PC-9 (cell line): ENCODE data around the gene CCDC107. TPM values are rescaled to one million over a fixed set of nuclear protein-coding genes. Genes with fewer than 3 reads are reported as not detected.
A peak's percentile ranks its signal among the peaks of the same experiment; 100 is the strongest.

Experiments used
- BruUV-seq: library from RNA; stranded (reverse); fragments of 400-500 nt; replicated peaks from 2 replicates; lab custom pipeline; 2021; lab: Mats Ljungman, UMichigan
- CTCF ChIA-PET: fragments of 300-600 bp; sonication (Branson Sonifier 250); formaldehyde crosslinking; loops from one replicate; lab custom pipeline; 2022; ENCODE audit warnings: antibody characterized with exemption; lab: Charles Lee
- POLR2A ChIA-PET: fragments of 300-600 bp; sonication (Branson Sonifier 250); formaldehyde crosslinking; loops from one replicate; lab custom pipeline; 2022; ENCODE audit warnings: antibody characterized with exemption; ENCODE audit not compliant: unreplicated experiment; lab: Charles Lee
- DNase-seq, 2 experiments: peaks; one replicate each; pipeline versions ENCODE4 v3.0.0 to v3.0.0-alpha.2; 2015 to 2022; ENCODE audit warnings: mixed read lengths in 1 of 2
- H2AFZ ChIP-seq: fragments of 200-600 bp; sonication (generic); 2 replicates; pipeline ENCODE4 v1.8.1; 2017; ENCODE audit warnings: antibody characterized with exemption
- H3F3A ChIP-seq: fragments of 200-600 bp; sonication (generic); 2 replicates; pipeline ENCODE4 v1.8.1; 2017; ENCODE audit warnings: antibody characterized with exemption, mild to moderate bottlenecking, low read depth; ENCODE audit not compliant: insufficient read depth
- H3K27ac ChIP-seq: fragments of 200-600 bp; sonication (generic); 2 replicates; pipeline ENCODE4 v1.6.1; 2016; ENCODE audit warnings: mixed run types
- H3K27me3 ChIP-seq: fragments of 200-600 bp; sonication (generic); 2 replicates; pipeline ENCODE4 v1.6.1; 2016; ENCODE audit warnings: low read depth, mixed run types; ENCODE audit not compliant: insufficient read depth
- H3K36me3 ChIP-seq: fragments of 200-600 bp; sonication (generic); 2 replicates; pipeline ENCODE4 v1.6.1; 2016; ENCODE audit warnings: low read depth, mixed run types
- H3K4me1 ChIP-seq: fragments of 200-600 bp; sonication (generic); replicated peaks from 2 replicates; pipeline ENCODE4 v1.6.1; 2016; ENCODE audit warnings: mixed run types; ENCODE audit not compliant: insufficient read depth
- H3K4me2 ChIP-seq: fragments of 200-600 bp; sonication (generic); 2 replicates; pipeline ENCODE4 v1.6.1; 2017; ENCODE audit warnings: mixed run types
- H3K4me3 ChIP-seq: fragments of 200-600 bp; sonication (generic); 2 replicates; pipeline ENCODE4 v1.6.1; 2016; ENCODE audit warnings: mixed run types
- H3K79me2 ChIP-seq: fragments of 200-600 bp; sonication (generic); 2 replicates; pipeline ENCODE4 v1.6.1; 2017; ENCODE audit warnings: low read depth, mixed run types
- H3K9me2 ChIP-seq: fragments of 200-600 bp; sonication (generic); 2 replicates; pipeline ENCODE4 v1.8.1; 2017; ENCODE audit warnings: mild to moderate bottlenecking; ENCODE audit not compliant: insufficient read depth
- H3K9me3 ChIP-seq: fragments of 200-600 bp; sonication (generic); 2 replicates; pipeline ENCODE4 v1.8.1; 2016; ENCODE audit warnings: low read depth; ENCODE audit not compliant: insufficient read depth
- H4K20me1 ChIP-seq: fragments of 200-600 bp; sonication (generic); 2 replicates; pipeline ENCODE4 v1.8.1; 2017; ENCODE audit not compliant: insufficient read depth
- CTCF ChIP-seq: fragments of 200-600 bp; sonication (generic); conservative IDR thresholded peaks from 2 replicates; pipeline ENCODE4 v1.6.1; 2017; ENCODE audit warnings: mixed run types, antibody characterized with exemption, mild to moderate bottlenecking, moderate library complexity
- EZH2 ChIP-seq: fragments of 200-600 bp; sonication (generic); IDR thresholded peaks from 2 replicates; pipeline ENCODE4 v1.8.0; 2017; ENCODE audit warnings: antibody characterized with exemption, low read depth
- intact Hi-C: fragments of 100-400 bp; cut with micrococcal nuclease; formaldehyde crosslinking; loops from one replicate; pipeline ENCODE4 v1.10.0; 2022; ENCODE audit not compliant: unreplicated experiment
- total RNA-seq: library from RNA; stranded (reverse); gene quantifications from 2 replicates; pipeline ENCODE4 v1.2.3, GENCODE V29; 2021

The CCDC107 gene
- total RNA-seq, 1 experiment from 2014 or later = 6.9 TPM

- Histone ChIP-seq H3K4me3 (peak within 1 kb of the TSS; percentile 72), H4K20me1 (no peaks in the 10 kb centered on the region), H3K9me3 (no peaks in the 10 kb centered on the region), H3K9me2 (no peaks in the 10 kb centered on the region), H3K79me2 (no peaks in the 10 kb centered on the region), H3F3A (peaks cover 28% of the 10 kb centered on the region; the same call in 1 of the 2 replicates), H3K4me1 (peaks cover 26% of the 10 kb centered on the region), H3K27me3 (no peaks in the 10 kb centered on the region), H3K4me2 (peak within 1 kb of the TSS; percentile 80), H3K27ac (peak within 1 kb of the TSS; percentile 94), H2AFZ (peak within 1 kb of the TSS; percentile 78), H3K36me3 (no peaks in the 10 kb centered on the region)
- CTCF ChIA-PET = interaction anchor here (0.5 to 0.6 kb wide), 3 partner anchors 32 to 953 kb away, joined by 4 to 6 read pairs (median 6); partner anchors contain the start of gene TPM2
- POLR2A ChIA-PET = interaction anchor here (0.5 to 1.9 kb wide), 4 partner anchors 10 to 1010 kb away, joined by 3 to 28 read pairs (median 6); partner anchors contain the start of genes CREB3 and TLN1
- TF ChIP-seq EZH2 (no peak), CTCF (no peak; the same call in 1 of the 2 replicates)
- BruUV-seq = no TSS peak
- intact Hi-C loops = loop anchor here (1.0 to 5.0 kb wide), 4 partner anchors 40 to 250 kb away; partner anchors contain the start of genes CREB3, HRCT1, SPAAR and TESK1
- peak; percentile 91 for DNase-seq
These were observed 451 bp upstream of the CCDC107 start, which contains the start of gene RMRP for GRCh38 chr9:35657546-35658136. Gene RMRP, minus strand, starts transcription at chr9:35658019.

- no peaks in the 10 kb centered on the region for H3K36me3 ChIP-seq
- H3F3A ChIP-seq = peaks cover 22% of the 10 kb centered on the region; the same call in 1 of the 2 replicates
- peaks cover 25% of the 10 kb centered on the region for H3K4me1 ChIP-seq
- CTCF ChIA-PET = no interaction called here
- no peaks in the 10 kb centered on the region for H3K9me3 ChIP-seq
- H3K27ac ChIP-seq = peak overlapping the region; percentile 94
- TF ChIP-seq EZH2 (no peak), CTCF (no peak)
- DNase-seq = no peak
- 0 out of 2 replicates have a peak, but pooled peaks cover 5% of the 10 kb centered on the region for H3K79me2 ChIP-seq
- no peaks in the 10 kb centered on the region for H3K27me3 ChIP-seq
- intact Hi-C loops = loop anchor here (1.0 to 5.0 kb wide), 4 partner anchors 38 to 248 kb away; partner anchors contain the start of genes CREB3, HRCT1, SPAAR and TESK1
- POLR2A ChIA-PET = interaction anchor here (0.7 kb wide), 1 partner anchor 586 kb away, joined by 13 read pairs; the partner anchor contains the start of gene VCP
- H3K9me2 ChIP-seq = no peaks in the 10 kb centered on the region
- H3K4me2 ChIP-seq = peak overlapping the region; percentile 80
- H2AFZ ChIP-seq = peak overlapping the region; percentile 74
- no TSS peak for BruUV-seq
- H4K20me1 ChIP-seq = no peaks in the 10 kb centered on the region
- peak overlapping the region; percentile 72 for H3K4me3 ChIP-seq
These were observed 802 bp downstream of the CCDC107 start for GRCh38 chr9:35658968-35659220.

DNA sequence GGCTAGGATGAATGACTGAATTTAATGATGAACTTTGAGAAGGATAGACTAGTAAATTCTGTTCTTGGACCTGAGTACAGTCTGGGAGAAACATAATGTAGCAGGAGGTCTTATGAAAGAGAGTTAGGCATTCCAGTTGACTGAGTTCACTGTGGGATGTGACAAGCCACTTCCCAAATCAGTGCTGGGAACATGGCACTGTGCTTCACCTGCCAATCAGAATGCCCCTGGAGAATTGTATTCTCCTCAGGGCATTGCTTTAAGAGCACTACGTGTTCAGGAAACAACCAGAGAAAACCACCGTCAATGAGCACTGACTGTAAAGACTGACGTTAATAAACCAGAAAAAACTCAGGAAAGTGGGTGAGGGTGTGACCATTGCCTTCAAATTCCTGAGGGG, 1.2 kb downstream of the CCDC107 start:
- H3K9me3 ChIP-seq = no peaks in the 10 kb centered on the region
- intact Hi-C loops = loop anchor here (2.0 to 5.0 kb wide), 3 partner anchors 38 to 248 kb away; partner anchors contain the start of genes CREB3, HRCT1, SPAAR and TLN1
- no peaks in the 10 kb centered on the region for H4K20me1 ChIP-seq
- H2AFZ ChIP-seq = no peak overlapping the region
- H3K9me2 ChIP-seq = no peaks in the 10 kb centered on the region
- ChIA-PET CTCF (no interaction called here), POLR2A (interaction anchor here (0.7 kb wide), 1 partner anchor 587 kb away, joined by 13 read pairs; the partner anchor contains the start of gene VCP)
- peak overlapping the region; percentile 72; the same call in 1 of the 2 replicates for H3K4me3 ChIP-seq
- H3K79me2 ChIP-seq = 0 out of 2 replicates have a peak, but pooled peaks cover 10% of the 10 kb centered on the region
- no peaks in the 10 kb centered on the region for H3K27me3 ChIP-seq
- no peaks in the 10 kb centered on the region for H3K36me3 ChIP-seq
- peak overlapping the region; percentile 94 for H3K27ac ChIP-seq
- H3K4me1 ChIP-seq = peaks cover 29% of the 10 kb centered on the region
- TF ChIP-seq EZH2 = no peak
- no peak for TF ChIP-seq CTCF
- BruUV-seq = no TSS peak
- H3F3A ChIP-seq = peaks cover 22% of the 10 kb centered on the region; the same call in 1 of the 2 replicates
- DNase-seq = peak; percentile 33 to 60
- peak overlapping the region; percentile 80 for H3K4me2 ChIP-seq
